Activated T-cell treated with anti-CD3 and anti-CD28 coated beads, Interleukin-2, amount 50 U/mL, for 1 hour (primary cell): Measurements from ENCODE around the gene SLC5A3.
A peak's percentile ranks its signal among the peaks of the same experiment; 100 is the strongest.

ENCODE experiments used
- DNase-seq: peaks from one replicate; pipeline ENCODE4 v3.0.0-alpha.2; 2020

The SLC5A3 gene

GRCh38 chr21:34073032-34073748, at the start of gene SLC5A3, which contains the start of gene MRPS6:
Gene SLC5A3, plus strand, starts transcription at chr21:34073578. Its CDS starts 21,621 bp downstream, at chr21:34095199.
Gene MRPS6, plus strand, starts transcription at chr21:34073578. Its CDS starts 123 bp downstream, at chr21:34073701.
- peak; percentile 83 for DNase-seq

- no peak for DNase-seq
Observed at GRCh38 chr21:34023691-34024373, 49.5 kb upstream of the SLC5A3 start.

GRCh38 chr21:34024374-34024693, 49.0 kb upstream of the SLC5A3 start:
- DNase-seq = no peak

- no peak for DNase-seq
Observed at GRCh38 chr21:34027721-34028461, 45.5 kb upstream of the SLC5A3 start.

GRCh38 chr21:34029743-34030528, 43.4 kb upstream of the SLC5A3 start:
- DNase-seq = peak; percentile 46

GRCh38 chr21:34031835-34032370, 41.5 kb upstream of the SLC5A3 start:
- no peak for DNase-seq

GRCh38 chr21:34034369-34035014, 38.9 kb upstream of the SLC5A3 start:
- no peak for DNase-seq

- DNase-seq = no peak
Observed at GRCh38 chr21:34035619-34036354, 37.6 kb upstream of the SLC5A3 start.

- DNase-seq = no peak
Observed at GRCh38 chr21:34037009-34037795, 36.2 kb upstream of the SLC5A3 start.

GRCh38 chr21:34039678-34040382, 33.5 kb upstream of the SLC5A3 start:
- no peak for DNase-seq

- DNase-seq = no peak
Observed at GRCh38 chr21:34042735-34043134, 30.6 kb upstream of the SLC5A3 start.

- DNase-seq = no peak
Observed at GRCh38 chr21:34043333-34043732, 30.0 kb upstream of the SLC5A3 start.

- DNase-seq = no peak
Observed at GRCh38 chr21:34046917-34047316, 26.5 kb upstream of the SLC5A3 start.

GRCh38 chr21:34047835-34048234, 25.5 kb upstream of the SLC5A3 start:
- DNase-seq = no peak

- DNase-seq = no peak
Observed at GRCh38 chr21:34052171-34052570, 21.2 kb upstream of the SLC5A3 start.

GRCh38 chr21:34054259-34054658, 19.1 kb upstream of the SLC5A3 start:
- DNase-seq = no peak

- DNase-seq = no peak
Observed at GRCh38 chr21:34055615-34056014, 17.8 kb upstream of the SLC5A3 start.

- DNase-seq = no peak
Observed at GRCh38 chr21:34061983-34062382, 11.4 kb upstream of the SLC5A3 start.

- DNase-seq = no peak
Observed at GRCh38 chr21:34065027-34065426, 8.4 kb upstream of the SLC5A3 start.

GRCh38 chr21:34071683-34072082, 1.7 kb upstream of the SLC5A3 start:
- DNase-seq = no peak
